Ishikawa (cell line): ENCODE measurements around the gene MTSS2.

Experiments used
- CEBPB ChIP-seq: IDR thresholded peaks from 2 replicates; pipeline ENCODE4 v1.6.1; 2012
- CREB1 ChIP-seq: IDR thresholded peaks from 2 replicates; pipeline ENCODE4 v1.6.1; 2012; ENCODE audit warnings: low read depth
- EGR1 ChIP-seq: IDR thresholded peaks from 2 replicates; pipeline ENCODE4 v1.6.1; 2012
- EP300 ChIP-seq: IDR thresholded peaks from 2 replicates; pipeline ENCODE4 v1.6.1; 2012; ENCODE audit warnings: borderline replicate concordance
- FOXM1 ChIP-seq: IDR thresholded peaks from 2 replicates; pipeline ENCODE4 v1.6.1; 2012; ENCODE audit warnings: low read depth, borderline replicate concordance
- MAX ChIP-seq: IDR thresholded peaks from 2 replicates; pipeline ENCODE4 v1.6.1; 2012
- NFIC ChIP-seq: IDR thresholded peaks from 2 replicates; pipeline ENCODE4 v1.6.1; 2012
- RAD21 ChIP-seq: IDR thresholded peaks from 2 replicates; pipeline ENCODE4 v1.6.1; 2012; ENCODE audit warnings: low read depth
- REST ChIP-seq: IDR thresholded peaks from 2 replicates; pipeline ENCODE4 v1.6.1; 2012; ENCODE audit warnings: low read depth, mild to moderate bottlenecking
- TAF1 ChIP-seq: IDR thresholded peaks from 2 replicates; pipeline ENCODE4 v1.6.1; 2012; ENCODE audit warnings: low read depth, mild to moderate bottlenecking
- TCF12 ChIP-seq: IDR thresholded peaks from 2 replicates; pipeline ENCODE4 v1.6.1; 2012; ENCODE audit warnings: low read depth
- TEAD4 ChIP-seq: IDR thresholded peaks from 2 replicates; pipeline ENCODE4 v1.6.1; 2012
- USF1 ChIP-seq: IDR thresholded peaks from 2 replicates; pipeline ENCODE4 v1.6.1; 2012
- YY1 ChIP-seq: IDR thresholded peaks from 2 replicates; pipeline ENCODE4 v1.6.1; 2012; ENCODE audit warnings: low read depth

GRCh38 chr16:70680495-70681381 lies 5.1 kb downstream of the MTSS2 start:
- TF ChIP-seq TEAD4, result no peak
- TF ChIP-seq REST, result no peak
- no peak for TF ChIP-seq TAF1
- no peak for TF ChIP-seq MAX
- TF ChIP-seq CREB1, result no peak
- TF ChIP-seq EGR1, result no peak
- no peak for TF ChIP-seq USF1
- no peak for TF ChIP-seq EP300
- TF ChIP-seq YY1, result no peak
- TF ChIP-seq NFIC, result no peak
- no peak for TF ChIP-seq CEBPB
- TF ChIP-seq RAD21, result no peak
- TF ChIP-seq TCF12, result no peak
- TF ChIP-seq FOXM1, result no peak
